Measurements from ENCODE around the gene PSMF1. TPM values are rescaled to one million over a fixed set of nuclear protein-coding genes. Genes with fewer than 3 reads are reported as not detected.
"Not testable (repeated sequence)": the region's sequence is repeated elsewhere in the genome, so short reads cannot be mapped to it uniquely, and the experiment has no call there.

PSMF1 gene
- total and polyA plus RNA-seq, 2 donors (not counting 3 experiments of a cell fraction or from before 2014, with no cell fraction given): 142 to 354 TPM

- Histone ChIP-seq H3K9me1 (replicated peaks; ENCODE audit: control insufficient read depth, extremely low read depth, insufficient read depth, low read length) (no peaks in the 10 kb centered on the region), H3K9ac (replicated peaks; ENCODE audit: extremely low read depth, insufficient read depth, low read length) (no peak overlapping the region), H3K4me2 (ENCODE audit: insufficient read depth, low read length) (no peak overlapping the region), H3K9me3 (replicated peaks; ENCODE audit: control insufficient read depth, insufficient read depth, low read length) (no peaks in the 10 kb centered on the region), H3K4me3 (replicated peaks in 1 of 3; ENCODE audit: insufficient read depth in 1 of 3, low read depth in 1 of 3, low read length in 3 of 3) (no peak overlapping the region), H3K36me3 (ENCODE audit: control insufficient read depth in 2 of 2, extremely low read depth in 1 of 2, insufficient read depth in 2 of 2, low read length in 2 of 2) (peaks cover 2 to 17% of the 10 kb centered on the region in 2 experiments), H3K79me2 (ENCODE audit: control insufficient read depth, insufficient read depth, low read length) (peaks cover 2% of the 10 kb centered on the region), H4K20me1 (replicated peaks; ENCODE audit: control insufficient read depth, extremely low read depth, insufficient read depth, low read length) (no peaks in the 10 kb centered on the region), H3K27me3 (ENCODE audit: control insufficient read depth in 2 of 2, insufficient read depth in 2 of 2, low read length in 2 of 2) (no peaks in the 10 kb centered on the region), H3K27ac (ENCODE audit: insufficient read depth, low read depth, low read length) (no peak overlapping the region), H2AFZ (ENCODE audit: low read depth, low read length) (no peak overlapping the region), H3K4me1 (ENCODE audit: control insufficient read depth, extremely low read depth, insufficient read depth, low read length) (no peaks in the 10 kb centered on the region)
- intact Hi-C loops (cut with micrococcal nuclease) (no loop called here), dilution Hi-C loops (cut with MboI; ENCODE audit: extremely low pct_ligation_motif_present, low sequenced_read_pairs) (no loop called here)
- TF ChIP-seq FOS (IDR thresholded peaks at IDR 0.05; ENCODE audit: borderline replicate concordance, insufficient read depth, low read length) (no peak), POLR2AphosphoS5 (IDR thresholded peaks at IDR 0.05; ENCODE audit: insufficient read depth, low read depth, low read length) (no peak), GATA2 (IDR thresholded peaks at IDR 0.05; ENCODE audit: insufficient read depth, insufficient read length, low read depth, low read length) (no peak), MAX (IDR thresholded peaks at IDR 0.05; ENCODE audit: insufficient read depth, insufficient read length) (no peak), MYC (IDR thresholded peaks at IDR 0.05; ENCODE audit: low read depth, low read length) (no peak), POLR2A (IDR thresholded peaks at IDR 0.05; ENCODE audit: low read depth, low read length) (no peak), EZH2 (IDR thresholded peaks at IDR 0.05; ENCODE audit: borderline replicate concordance, low read depth, low read length, severe bottlenecking) (no peak), JUN (IDR thresholded peaks at IDR 0.05; ENCODE audit: borderline replicate concordance, insufficient read depth, insufficient read length, low read depth) (no peak)
- TF ChIP-seq, protein P1, sequence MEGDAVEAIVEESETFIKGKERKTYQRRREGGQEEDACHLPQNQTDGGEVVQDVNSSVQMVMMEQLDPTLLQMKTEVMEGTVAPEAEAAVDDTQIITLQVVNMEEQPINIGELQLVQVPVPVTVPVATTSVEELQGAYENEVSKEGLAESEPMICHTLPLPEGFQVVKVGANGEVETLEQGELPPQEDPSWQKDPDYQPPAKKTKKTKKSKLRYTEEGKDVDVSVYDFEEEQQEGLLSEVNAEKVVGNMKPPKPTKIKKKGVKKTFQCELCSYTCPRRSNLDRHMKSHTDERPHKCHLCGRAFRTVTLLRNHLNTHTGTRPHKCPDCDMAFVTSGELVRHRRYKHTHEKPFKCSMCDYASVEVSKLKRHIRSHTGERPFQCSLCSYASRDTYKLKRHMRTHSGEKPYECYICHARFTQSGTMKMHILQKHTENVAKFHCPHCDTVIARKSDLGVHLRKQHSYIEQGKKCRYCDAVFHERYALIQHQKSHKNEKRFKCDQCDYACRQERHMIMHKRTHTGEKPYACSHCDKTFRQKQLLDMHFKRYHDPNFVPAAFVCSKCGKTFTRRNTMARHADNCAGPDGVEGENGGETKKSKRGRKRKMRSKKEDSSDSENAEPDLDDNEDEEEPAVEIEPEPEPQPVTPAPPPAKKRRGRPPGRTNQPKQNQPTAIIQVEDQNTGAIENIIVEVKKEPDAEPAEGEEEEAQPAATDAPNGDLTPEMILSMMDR (IDR thresholded peaks at IDR 0.05; ENCODE audit: extremely low read depth in 1 of 2, insufficient read depth in 1 of 2, low read depth in 1 of 2, low read length in 2 of 2): no peak
- DNase-seq (ENCODE audit: low read depth, low spot score): no peak
- no peak for FAIRE-seq
- no TSS peak for BruUV-seq (replicated peaks)
- POLR2A ChIA-PET: no interaction called here
- CTCF ChIA-PET: interaction anchor here (1.0 kb wide), 1 partner anchor 38 kb away, joined by 3 read pairs; no protein-coding TSS in a partner anchor
Observed at GRCh38 chr20:1146957-1147356, 28.6 kb downstream of the PSMF1 start.

- H3K4me3 ChIP-seq (replicated peaks in 1 of 3; ENCODE audit: insufficient read depth in 1 of 3, low read depth in 1 of 3, low read length in 3 of 3); FAIRE-seq; dilution Hi-C loops (cut with MboI; ENCODE audit: extremely low pct_ligation_motif_present, low sequenced_read_pairs); H3K4me1 ChIP-seq (ENCODE audit: control insufficient read depth, extremely low read depth, insufficient read depth, low read length); DNase-seq (ENCODE audit: low read depth, low spot score); BruUV-seq (replicated peaks); H3K27ac ChIP-seq (ENCODE audit: insufficient read depth, low read depth, low read length); intact Hi-C loops (cut with micrococcal nuclease); H4K20me1 ChIP-seq (replicated peaks; ENCODE audit: control insufficient read depth, extremely low read depth, insufficient read depth, low read length); H3K9ac ChIP-seq (replicated peaks; ENCODE audit: extremely low read depth, insufficient read depth, low read length); H3K9me3 ChIP-seq (replicated peaks; ENCODE audit: control insufficient read depth, insufficient read depth, low read length); H3K4me2 ChIP-seq (ENCODE audit: insufficient read depth, low read length); H2AFZ ChIP-seq (ENCODE audit: low read depth, low read length); H3K79me2 ChIP-seq (ENCODE audit: control insufficient read depth, insufficient read depth, low read length); H3K9me1 ChIP-seq (replicated peaks; ENCODE audit: control insufficient read depth, extremely low read depth, insufficient read depth, low read length); H3K27me3 ChIP-seq (ENCODE audit: control insufficient read depth in 2 of 2, insufficient read depth in 2 of 2, low read length in 2 of 2); POLR2A ChIA-PET: not testable (repeated sequence)
- peaks cover 2 to 21% of the 10 kb centered on the region in 2 experiments for H3K36me3 ChIP-seq (ENCODE audit: control insufficient read depth in 2 of 2, extremely low read depth in 1 of 2, insufficient read depth in 2 of 2, low read length in 2 of 2)
- CTCF ChIA-PET: interaction anchor here (0.8 kb wide), 1 partner anchor 17 kb away, joined by 3 read pairs; no protein-coding TSS in a partner anchor
Observed at GRCh38 chr20:1149812-1150211, 31.4 kb downstream of the PSMF1 start.

Data from endothelial cell of umbilical vein (primary cell).